Measurements from ENCODE around the gene SAMD11. TPM values are rescaled to one million over a fixed set of nuclear protein-coding genes. Genes with fewer than 3 reads are reported as not detected.

The SAMD11 gene
- total and polyA plus RNA-seq, 2 donors (not counting 1 experiment from before 2014, with no cell fraction given): not detected

DNA sequence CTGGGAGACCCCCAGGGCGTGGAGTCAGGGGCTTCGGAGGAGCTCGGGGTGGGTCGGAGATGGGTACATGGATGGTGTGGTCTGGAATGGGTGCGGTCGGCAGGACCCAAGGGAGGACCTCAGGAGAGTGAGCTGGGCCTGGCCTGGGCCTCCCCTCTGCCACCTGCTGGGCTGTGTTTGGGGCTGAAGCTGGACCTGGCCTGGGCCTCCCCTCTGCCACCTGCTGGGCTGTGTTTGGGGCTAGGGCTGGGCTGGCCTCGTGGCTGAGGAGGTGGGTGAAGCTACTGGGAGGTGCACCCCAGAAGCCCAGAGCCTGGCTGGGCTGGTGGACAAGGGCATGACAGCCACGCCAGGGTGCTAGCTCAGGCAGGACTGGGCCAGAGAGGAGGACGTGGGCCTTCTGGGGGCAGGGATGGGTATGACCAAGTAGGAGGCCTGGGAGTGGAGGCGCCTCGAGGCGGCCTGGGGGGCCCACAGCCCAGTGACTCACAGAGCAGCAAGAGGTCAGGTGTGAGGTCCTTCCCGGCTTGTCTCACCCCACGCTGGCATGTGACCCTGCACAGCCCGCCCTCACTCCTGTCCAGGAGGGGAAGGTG lies 14.5 kb downstream of the SAMD11 start:
- Mint-ChIP-seq H3K27ac (no peak overlapping the region), H3K4me3 (no peak overlapping the region), H3K9me3 (ENCODE audit: insufficient read depth) (no peaks in the 10 kb centered on the region), H3K27me3 (peaks cover 26% of the 10 kb centered on the region), H3K4me1 (peaks cover 14% of the 10 kb centered on the region)
- H3K4me3 ChIP-seq (ENCODE audit: control extremely low read depth in 1 of 5, extremely low read depth in 1 of 5, insufficient read depth in 1 of 5, low read depth in 2 of 5, low read length in 4 of 5): no peak overlapping the region
- no peak for DNase-seq
- peaks cover 0 to 72% (median 26%) of the 10 kb centered on the region in 4 experiments for H3K27me3 ChIP-seq (replicated peaks in 1 of 4; ENCODE audit: control extremely low read depth in 1 of 4, control insufficient read depth in 3 of 4, insufficient read depth in 4 of 4, low read length in 3 of 4)
- H3K36me3 ChIP-seq (replicated peaks in 1 of 2; ENCODE audit: control extremely low read depth in 1 of 2, control insufficient read depth in 1 of 2, extremely low read depth in 1 of 2, insufficient read depth in 2 of 2, low read length in 1 of 2): no peaks in the 10 kb centered on the region
- peaks cover 0 to 9% (median 0%) of the 10 kb centered on the region in 3 donors for H3K9me3 ChIP-seq (ENCODE audit: control extremely low read depth in 1 of 3, control insufficient read depth in 2 of 3, insufficient read depth in 1 of 3, low read length in 2 of 3)
- CTCF ChIA-PET: interaction anchor here (1.2 to 1.4 kb wide), 2 partner anchors 32 to 34 kb away, joined by 3 to 4 read pairs; no protein-coding TSS in a partner anchor
- no peak for ATAC-seq (ENCODE audit: low read depth)
- peaks cover 7% of the 10 kb centered on the region for H4K20me1 ChIP-seq (ENCODE audit: control insufficient read depth, insufficient read depth, low read length, poor library complexity, severe bottlenecking)
- H3K79me2 ChIP-seq (ENCODE audit: control insufficient read depth, insufficient read depth, low read length): no peaks in the 10 kb centered on the region
- TF ChIP-seq EZH2 (IDR thresholded peaks at IDR 0.05; ENCODE audit: borderline replicate concordance, insufficient read depth, low read depth, low read length, poor library complexity, severe bottlenecking): no peak
- TF ChIP-seq, protein P1, sequence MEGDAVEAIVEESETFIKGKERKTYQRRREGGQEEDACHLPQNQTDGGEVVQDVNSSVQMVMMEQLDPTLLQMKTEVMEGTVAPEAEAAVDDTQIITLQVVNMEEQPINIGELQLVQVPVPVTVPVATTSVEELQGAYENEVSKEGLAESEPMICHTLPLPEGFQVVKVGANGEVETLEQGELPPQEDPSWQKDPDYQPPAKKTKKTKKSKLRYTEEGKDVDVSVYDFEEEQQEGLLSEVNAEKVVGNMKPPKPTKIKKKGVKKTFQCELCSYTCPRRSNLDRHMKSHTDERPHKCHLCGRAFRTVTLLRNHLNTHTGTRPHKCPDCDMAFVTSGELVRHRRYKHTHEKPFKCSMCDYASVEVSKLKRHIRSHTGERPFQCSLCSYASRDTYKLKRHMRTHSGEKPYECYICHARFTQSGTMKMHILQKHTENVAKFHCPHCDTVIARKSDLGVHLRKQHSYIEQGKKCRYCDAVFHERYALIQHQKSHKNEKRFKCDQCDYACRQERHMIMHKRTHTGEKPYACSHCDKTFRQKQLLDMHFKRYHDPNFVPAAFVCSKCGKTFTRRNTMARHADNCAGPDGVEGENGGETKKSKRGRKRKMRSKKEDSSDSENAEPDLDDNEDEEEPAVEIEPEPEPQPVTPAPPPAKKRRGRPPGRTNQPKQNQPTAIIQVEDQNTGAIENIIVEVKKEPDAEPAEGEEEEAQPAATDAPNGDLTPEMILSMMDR (IDR thresholded peaks at IDR 0.05): no peak
- H3K4me1 ChIP-seq (ENCODE audit: control insufficient read depth in 2 of 2, insufficient read depth in 2 of 2, low read length in 2 of 2): peaks cover 32 to 39% of the 10 kb centered on the region in 2 donors
- H3K9ac ChIP-seq (ENCODE audit: low read length): no peak overlapping the region
- no peak overlapping the region for H3K27ac ChIP-seq (ENCODE audit: low read length in 2 of 2)
- intact Hi-C loops (cut with micrococcal nuclease): no loop called here
- H2AFZ ChIP-seq (ENCODE audit: insufficient read depth, low read depth, low read length, poor library complexity, severe bottlenecking): no peak overlapping the region
- 79% methylated on average over 15 of the region's 15 CpGs for WGBS (ENCODE audit: insufficient coverage)
- POLR2A ChIA-PET: no interaction called here
- H3K4me2 ChIP-seq (replicated peaks; ENCODE audit: low read depth, low read length, poor library complexity, severe bottlenecking): no peak overlapping the region

DNA sequence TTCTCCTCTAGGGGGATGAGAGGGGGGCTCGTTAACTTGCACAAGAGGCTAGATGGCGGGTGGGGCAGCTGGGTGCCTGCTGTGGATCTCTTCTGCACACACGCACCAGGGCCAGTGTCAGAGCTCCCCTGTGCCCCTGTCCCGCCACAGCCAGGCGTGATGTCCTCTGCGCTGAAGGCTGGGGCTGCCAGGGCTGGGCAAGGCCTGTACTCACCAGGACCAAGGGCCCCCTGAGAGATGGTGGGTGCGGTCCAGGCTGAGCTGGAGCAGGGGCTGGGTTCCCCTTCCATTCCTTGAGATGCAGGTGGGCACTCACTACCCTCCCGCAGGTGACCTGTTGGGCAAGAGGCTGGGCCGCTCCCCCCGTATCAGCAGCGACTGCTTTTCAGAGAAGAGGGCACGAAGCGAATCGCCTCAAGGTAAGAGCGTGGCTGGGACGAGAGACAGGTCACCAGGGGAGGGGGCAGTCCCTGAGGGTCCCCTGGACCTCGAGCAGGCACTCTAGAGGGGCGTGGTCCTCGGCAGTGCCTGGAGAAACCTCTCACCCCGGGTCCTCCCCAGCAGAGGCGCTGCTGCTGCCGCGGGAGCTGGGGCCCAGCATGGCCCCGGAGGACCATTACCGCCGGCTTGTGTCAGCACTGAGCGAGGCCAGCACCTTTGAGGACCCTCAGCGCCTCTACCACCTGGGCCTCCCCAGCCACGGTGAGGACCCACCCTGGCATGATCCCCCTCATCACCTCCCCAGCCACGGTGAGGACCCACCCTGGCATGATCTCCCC lies 15.2 kb downstream of the SAMD11 start:
- ChIA-PET POLR2A (no interaction called here), CTCF (interaction anchor here (1.2 to 1.4 kb wide), 2 partner anchors 33 to 34 kb away, joined by 3 to 4 read pairs; no protein-coding TSS in a partner anchor)
- Histone ChIP-seq H3K4me2 (replicated peaks; ENCODE audit: low read depth, low read length, poor library complexity, severe bottlenecking) (no peak overlapping the region), H3K9ac (ENCODE audit: low read length) (no peak overlapping the region), H3K9me3 (ENCODE audit: control extremely low read depth in 1 of 3, control insufficient read depth in 2 of 3, insufficient read depth in 1 of 3, low read length in 2 of 3) (peaks cover 0 to 9% (median 0%) of the 10 kb centered on the region in 3 donors), H2AFZ (ENCODE audit: insufficient read depth, low read depth, low read length, poor library complexity, severe bottlenecking) (no peak overlapping the region), H3K27ac (ENCODE audit: low read length in 2 of 2) (no peak overlapping the region), H3K79me2 (ENCODE audit: control insufficient read depth, insufficient read depth, low read length) (no peaks in the 10 kb centered on the region), H3K4me3 (ENCODE audit: control extremely low read depth in 1 of 5, extremely low read depth in 1 of 5, insufficient read depth in 1 of 5, low read depth in 2 of 5, low read length in 4 of 5) (no peak overlapping the region), H3K4me1 (ENCODE audit: control insufficient read depth in 2 of 2, insufficient read depth in 2 of 2, low read length in 2 of 2) (peaks cover 32 to 39% of the 10 kb centered on the region in 2 donors), H4K20me1 (ENCODE audit: control insufficient read depth, insufficient read depth, low read length, poor library complexity, severe bottlenecking) (peaks cover 7% of the 10 kb centered on the region), H3K36me3 (replicated peaks in 1 of 2; ENCODE audit: control extremely low read depth in 1 of 2, control insufficient read depth in 1 of 2, extremely low read depth in 1 of 2, insufficient read depth in 2 of 2, low read length in 1 of 2) (no peaks in the 10 kb centered on the region), H3K27me3 (replicated peaks in 1 of 4; ENCODE audit: control extremely low read depth in 1 of 4, control insufficient read depth in 3 of 4, insufficient read depth in 4 of 4, low read length in 3 of 4) (peaks cover 0 to 70% (median 25%) of the 10 kb centered on the region in 4 experiments)
- Mint-ChIP-seq H3K27me3 (peaks cover 26% of the 10 kb centered on the region), H3K4me1 (peaks cover 14% of the 10 kb centered on the region), H3K27ac (no peak overlapping the region), H3K9me3 (ENCODE audit: insufficient read depth) (no peaks in the 10 kb centered on the region), H3K4me3 (peak overlapping the region; percentile 39)
- DNase-seq (no peak), ATAC-seq (ENCODE audit: low read depth) (no peak)
- intact Hi-C loops (cut with micrococcal nuclease): no loop called here
- 87% methylated on average over 30 of the region's 30 CpGs for WGBS (ENCODE audit: insufficient coverage)
- TF ChIP-seq, protein P1 (IDR thresholded peaks at IDR 0.05): no peak
- no peak for TF ChIP-seq EZH2 (IDR thresholded peaks at IDR 0.05; ENCODE audit: borderline replicate concordance, insufficient read depth, low read depth, low read length, poor library complexity, severe bottlenecking)
